ENCODE measurements around the gene KCNG1. TPM values are rescaled to one million over a fixed set of nuclear protein-coding genes. Genes with fewer than 3 reads are reported as not detected.

The KCNG1 gene
- total RNA-seq, 4 donors from 2014 or later = 0.39 to 7.0 (median 0.91) TPM

GRCh38 chr20:51043811-51044210, 20.9 kb upstream of the KCNG1 start:
- no peak for DNase-seq (ENCODE audit: low spot score in 2 of 2)
- Histone ChIP-seq H3K36me3 (no peaks in the 10 kb centered on the region), H3K9me3 (peaks cover 0 to 7% (median 0%) of the 10 kb centered on the region in 4 donors), H3K27ac (no peak overlapping the region), H3K4me1 (no peaks in the 10 kb centered on the region), H3K27me3 (peaks cover 0 to 9% of the 10 kb centered on the region in 2 donors), H3K4me3 (no peak overlapping the region)
- TF ChIP-seq EP300 (IDR thresholded peaks at IDR 0.05) (no peak), POLR2A (IDR thresholded peaks at IDR 0.05) (no peak), CTCF (IDR thresholded peaks at IDR 0.05) (no peak)
- WGBS, 2 donors = 80 to 90% methylated on average over 5 of the region's 5 CpGs

- no peaks in the 10 kb centered on the region for H3K36me3 ChIP-seq
- H3K27ac ChIP-seq = no peak overlapping the region
- WGBS, 2 donors = 53 to 56% methylated on average over 7 of the region's 7 CpGs
- TF ChIP-seq EP300 (IDR thresholded peaks at IDR 0.05) (no peak), POLR2A (IDR thresholded peaks at IDR 0.05) (no peak), CTCF (IDR thresholded peaks at IDR 0.05) (no peak)
- DNase-seq (ENCODE audit: low spot score in 2 of 2) = no peak
- H3K9me3 ChIP-seq = peaks cover 0 to 7% (median 0%) of the 10 kb centered on the region in 4 donors
- no peaks in the 10 kb centered on the region for H3K4me1 ChIP-seq
- H3K27me3 ChIP-seq = peaks cover 0 to 9% of the 10 kb centered on the region in 2 donors
- no peak overlapping the region for H3K4me3 ChIP-seq
Measured at GRCh38 chr20:51042657-51043247, 19.8 kb upstream of the KCNG1 start.

- H3K4me1 ChIP-seq = no peaks in the 10 kb centered on the region
- H3K36me3 ChIP-seq = no peaks in the 10 kb centered on the region
- no peak overlapping the region for H3K27ac ChIP-seq
- WGBS, 2 donors = 55 to 65% methylated on average over 6 of the region's 6 CpGs
- H3K9me3 ChIP-seq = peaks cover 0 to 7% (median 0%) of the 10 kb centered on the region in 4 donors
- H3K4me3 ChIP-seq = no peak overlapping the region
- DNase-seq (ENCODE audit: low spot score in 2 of 2) = no peak
- TF ChIP-seq CTCF (IDR thresholded peaks at IDR 0.05) (no peak), EP300 (IDR thresholded peaks at IDR 0.05) (no peak), POLR2A (IDR thresholded peaks at IDR 0.05) (no peak)
- H3K27me3 ChIP-seq = peaks cover 0 to 9% of the 10 kb centered on the region in 2 donors
Measured at GRCh38 chr20:51042064-51042463, 19.2 kb upstream of the KCNG1 start.

GRCh38 chr20:51037532-51038115, 14.7 kb upstream of the KCNG1 start:
- no peaks in the 10 kb centered on the region for H3K36me3 ChIP-seq
- no peak overlapping the region for H3K4me3 ChIP-seq
- H3K27ac ChIP-seq = no peak overlapping the region
- DNase-seq (ENCODE audit: low spot score in 2 of 2) = no peak
- H3K4me1 ChIP-seq = no peaks in the 10 kb centered on the region
- WGBS, 2 donors = 84 to 86% methylated on average over 12 to 14 of the region's 14 CpGs
- TF ChIP-seq POLR2A (IDR thresholded peaks at IDR 0.05) (no peak), CTCF (IDR thresholded peaks at IDR 0.05) (no peak), EP300 (IDR thresholded peaks at IDR 0.05) (no peak)
- H3K27me3 ChIP-seq = peaks cover 0 to 9% of the 10 kb centered on the region in 2 donors
- H3K9me3 ChIP-seq = no peaks in the 10 kb centered on the region

GRCh38 chr20:51036827-51037531, 14.1 kb upstream of the KCNG1 start:
- TF ChIP-seq CTCF (IDR thresholded peaks at IDR 0.05) = no peak
- no peak for TF ChIP-seq EP300 (IDR thresholded peaks at IDR 0.05)
- no peak for TF ChIP-seq POLR2A (IDR thresholded peaks at IDR 0.05)
- Histone ChIP-seq H3K9me3 (no peaks in the 10 kb centered on the region), H3K27ac (no peak overlapping the region), H3K4me3 (no peak overlapping the region), H3K36me3 (no peaks in the 10 kb centered on the region), H3K4me1 (no peaks in the 10 kb centered on the region), H3K27me3 (peaks cover 0 to 15% of the 10 kb centered on the region in 2 donors)
- DNase-seq (ENCODE audit: low spot score in 2 of 2) = no peak
- WGBS, 2 donors = 79 to 86% methylated on average over 7 of the region's 7 CpGs

Data from tibial nerve (tissue), 4 donors.